ENCODE measurements around the gene AXDND1. TPM values are rescaled to one million over a fixed set of nuclear protein-coding genes. Genes with fewer than 3 reads are reported as not detected.

The AXDND1 gene, protein sequence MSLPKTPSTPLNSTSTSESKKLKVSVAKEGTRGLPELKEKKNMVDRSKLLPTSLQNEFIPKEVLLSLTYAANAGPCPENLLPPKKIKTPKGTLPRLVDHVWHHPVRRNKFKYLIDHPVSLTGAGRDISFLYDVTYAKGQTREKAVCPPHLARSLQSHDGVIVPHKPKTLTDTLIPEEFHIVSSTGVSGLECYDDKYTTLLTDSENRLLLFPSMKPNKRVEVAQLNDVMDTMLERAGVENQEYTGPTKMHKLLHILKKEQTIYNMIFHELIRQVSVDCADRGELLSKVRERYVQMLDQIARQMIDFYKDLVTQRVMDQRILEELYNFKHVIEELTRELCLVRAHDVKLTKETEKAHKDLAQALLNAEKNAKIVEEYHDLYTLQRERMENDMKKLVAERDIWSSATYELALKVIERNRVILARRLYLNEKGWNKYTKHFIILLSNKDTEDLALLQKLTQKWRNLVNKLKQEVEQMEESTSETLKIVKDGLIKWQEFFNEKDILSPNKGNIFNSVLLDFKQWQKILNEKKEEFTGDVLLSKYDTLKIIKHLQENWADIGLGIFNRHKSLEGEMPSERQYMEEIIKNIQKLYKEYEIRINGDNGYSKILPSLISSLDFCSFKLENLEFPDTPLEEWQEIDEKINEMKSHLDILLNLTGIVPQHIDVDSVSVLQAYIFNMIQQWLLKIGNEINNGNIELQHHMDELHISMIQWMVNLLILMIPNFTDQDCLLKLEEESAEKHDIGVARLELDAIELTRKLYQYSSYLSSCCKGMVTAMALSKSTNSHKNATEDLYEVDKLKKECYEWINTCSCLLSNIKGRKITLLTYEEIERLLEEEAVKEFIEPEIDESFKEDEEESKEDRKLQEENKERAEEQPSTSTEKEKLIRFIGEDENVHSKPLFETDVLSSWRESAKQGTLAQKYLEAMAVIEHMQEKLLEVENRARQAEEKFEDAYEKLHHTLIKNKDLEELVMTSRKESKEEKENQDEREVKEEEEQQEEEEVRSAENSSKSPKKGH
- total RNA-seq (2014; rRNA removed; shearing (Covaris generic)) (not detected in 2 replicates), polyA plus RNA-seq (2016; fragmentation: Nextera tagmentation; extraction: Ambion mirVana) (not detected in 2 replicates)

GRCh38 chr1:179365342-179366092, at the start of gene AXDND1:
AXDND1 (plus strand) TSS chr1:179365971; CDS start chr1:179366510, 539 bp downstream.
- Histone ChIP-seq H3K27me3 (replicated peaks; ENCODE audit: insufficient read depth) (no peaks in the 10 kb centered on the region), H4K20me1 (ENCODE audit: insufficient read depth) (no peaks in the 10 kb centered on the region), H3K27ac (peak within 1 kb of the TSS; percentile 94), H3K9me3 (ENCODE audit: low read depth) (no peaks in the 10 kb centered on the region), H3K4me2 (ENCODE audit: unreplicated experiment) (peak within 1 kb of the TSS; percentile 89), H3K36me3 (ENCODE audit: low read depth) (no peaks in the 10 kb centered on the region), H3K4me3 (peak within 1 kb of the TSS; percentile 93), H3K9ac (peak within 1 kb of the TSS; percentile 92), H3K9me2 (ENCODE audit: insufficient read depth) (no peaks in the 10 kb centered on the region), H3F3A (ENCODE audit: insufficient read depth) (no peaks in the 10 kb centered on the region), H2AFZ (peak within 1 kb of the TSS; percentile 96), H3K79me2 (ENCODE audit: insufficient read depth) (no peaks in the 10 kb centered on the region), H3K4me1 (ENCODE audit: insufficient read depth) (no peaks in the 10 kb centered on the region)
- in situ Hi-C loops (cut with MboI): loop anchor here (25.0 kb wide), 1 partner anchor 828 kb away; no protein-coding TSS in a partner anchor
- WGBS, 2 experiments (ENCODE audit: low coverage in 1 of 2, low lambda C conversion rate in 2 of 2, missing lambda C conversion rate in 2 of 2): 10 to 12% methylated on average over 34 to 43 of the region's 43 CpGs
- DNase-seq: peak; percentile 95
- TF ChIP-seq EZH2phosphoT487 (IDR thresholded peaks at IDR 0.05; ENCODE audit: insufficient read depth, low read depth): no peak
- TF ChIP-seq EZH2 (IDR thresholded peaks at IDR 0.05; ENCODE audit: insufficient read depth, poor library complexity, severe bottlenecking): no peak

- Histone ChIP-seq H3K9me3 (ENCODE audit: low read depth) (no peaks in the 10 kb centered on the region), H3K9ac (no peak overlapping the region), H3K4me1 (ENCODE audit: insufficient read depth) (no peaks in the 10 kb centered on the region), H3K79me2 (ENCODE audit: insufficient read depth) (peaks cover 96% of the 10 kb centered on the region), H3K4me2 (ENCODE audit: unreplicated experiment) (no peak overlapping the region), H3K4me3 (no peak overlapping the region), H3K27me3 (replicated peaks; ENCODE audit: insufficient read depth) (no peaks in the 10 kb centered on the region), H3K36me3 (ENCODE audit: low read depth) (peaks cover 19% of the 10 kb centered on the region; the same call in 1 of the 2 replicates), H3F3A (ENCODE audit: insufficient read depth) (no peaks in the 10 kb centered on the region), H2AFZ (no peak overlapping the region), H3K9me2 (ENCODE audit: insufficient read depth) (no peaks in the 10 kb centered on the region), H3K27ac (no peak overlapping the region), H4K20me1 (ENCODE audit: insufficient read depth) (no peaks in the 10 kb centered on the region)
- TF ChIP-seq EZH2 (IDR thresholded peaks at IDR 0.05; ENCODE audit: insufficient read depth, poor library complexity, severe bottlenecking) (no peak), EZH2phosphoT487 (IDR thresholded peaks at IDR 0.05; ENCODE audit: insufficient read depth, low read depth) (no peak)
- in situ Hi-C loops (cut with MboI): no loop called here
- 88 to 93% methylated on average over 5 of the region's 5 CpGs for WGBS, 2 experiments (ENCODE audit: low coverage in 1 of 2, low lambda C conversion rate in 2 of 2, missing lambda C conversion rate in 2 of 2)
- DNase-seq: no peak
These were observed 47.3 kb upstream of the AXDND1 start for GRCh38 chr1:179318491-179318890.

DNA sequence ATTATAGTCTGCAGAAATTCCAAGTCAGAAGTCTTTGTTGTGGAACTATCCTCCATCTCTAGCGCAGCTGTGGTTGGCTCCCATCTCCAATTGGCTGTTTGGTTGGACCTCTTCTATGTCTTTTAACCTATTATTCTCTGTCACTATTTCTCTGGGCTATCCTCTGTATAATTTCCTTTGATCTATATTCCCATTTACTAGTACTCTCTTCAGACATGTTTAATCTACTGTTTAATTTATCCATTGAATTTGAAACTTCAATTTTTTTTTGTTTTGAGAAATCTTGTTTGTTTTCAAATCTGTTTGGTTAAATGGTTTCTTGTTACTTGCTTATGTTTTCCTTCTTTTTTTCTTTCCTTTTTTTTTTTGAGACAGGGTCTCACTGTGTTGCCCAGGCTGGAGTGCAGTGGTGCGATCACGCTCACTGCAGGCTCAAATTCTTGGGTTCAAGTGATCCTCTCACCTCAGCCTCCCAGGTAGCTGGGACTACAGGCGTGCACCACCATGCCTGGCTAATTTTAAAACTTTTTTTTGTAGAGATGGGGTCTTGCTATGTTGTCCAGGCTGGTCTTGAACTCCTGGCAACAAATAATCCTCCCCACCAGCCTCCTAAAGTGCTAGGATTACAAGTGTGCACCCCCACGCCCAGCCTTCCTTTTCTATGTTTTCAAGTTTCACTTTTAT, 44.1 kb upstream of the AXDND1 start:
- in situ Hi-C loops (cut with MboI): no loop called here

More for the DNA sequence above, 44.1 kb upstream of the AXDND1 start:
- DNase-seq: no peak
- Histone ChIP-seq H3K36me3 (ENCODE audit: low read depth) (peaks cover 33% of the 10 kb centered on the region; the same call in 1 of the 2 replicates), H3K9me2 (ENCODE audit: insufficient read depth) (no peaks in the 10 kb centered on the region), H4K20me1 (ENCODE audit: insufficient read depth) (no peaks in the 10 kb centered on the region), H3K4me3 (no peak overlapping the region), H3K9me3 (ENCODE audit: low read depth) (no peaks in the 10 kb centered on the region), H3K27me3 (replicated peaks; ENCODE audit: insufficient read depth) (no peaks in the 10 kb centered on the region), H3F3A (ENCODE audit: insufficient read depth) (no peaks in the 10 kb centered on the region), H3K27ac (no peak overlapping the region), H3K9ac (no peak overlapping the region), H3K4me1 (ENCODE audit: insufficient read depth) (no peaks in the 10 kb centered on the region), H3K79me2 (ENCODE audit: insufficient read depth) (peaks cover 70% of the 10 kb centered on the region), H2AFZ (no peak overlapping the region), H3K4me2 (ENCODE audit: unreplicated experiment) (no peak overlapping the region)
- WGBS, 2 experiments (ENCODE audit: low coverage in 1 of 2, low lambda C conversion rate in 2 of 2, missing lambda C conversion rate in 2 of 2): 97 to 98% methylated on average over 5 of the region's 5 CpGs
- TF ChIP-seq EZH2 (IDR thresholded peaks at IDR 0.05; ENCODE audit: insufficient read depth, poor library complexity, severe bottlenecking): no peak
- no peak for TF ChIP-seq EZH2phosphoT487 (IDR thresholded peaks at IDR 0.05; ENCODE audit: insufficient read depth, low read depth)

Measured in GM23248 (cell line).